IMR-90 (cell line): ENCODE results near the gene UBA52. TPM values are rescaled to one million over a fixed set of nuclear protein-coding genes. Genes with fewer than 3 reads are reported as not detected.

Experiments
- ATAC-seq: fragments of 200-7000 bp; cut with Tn5 transposase; 2 replicates; pipeline ENCODE4 v1.9.1; 2020; ENCODE audit warnings: low read depth, mild to moderate bottlenecking, moderate library complexity
- BruUV-seq: library from RNA; stranded (reverse); fragments of 400-500 nt; replicated peaks from 2 replicates; lab custom pipeline; 2021; lab: Mats Ljungman, UMichigan
- CTCF ChIA-PET: fragments of 300-600 bp; formaldehyde crosslinking; extraction: SDS; loops from one replicate; lab custom pipeline; 2021; ENCODE audit warnings: antibody characterized with exemption; lab: Yijun Ruan, JAX
- POLR2A ChIA-PET: fragments of 300-600 bp; sonication (Branson Sonifier 250); formaldehyde crosslinking; loops from one replicate; lab custom pipeline; 2022; ENCODE audit warnings: antibody characterized with exemption; ENCODE audit not compliant: unreplicated experiment; lab: Charles Lee
- DNase-seq: peaks from one replicate; pipeline ENCODE4 v3.0.0; 2013
- H2AFZ ChIP-seq: replicated peaks from 2 replicates; pipeline ENCODE3; 2013; ENCODE audit warnings: low read length, mild to moderate bottlenecking; ENCODE audit not compliant: poor library complexity
- H2AK5ac ChIP-seq: 2 replicates; pipeline ENCODE4 v1.6.1; 2013; ENCODE audit warnings: low read depth, low read length, inconsistent platforms
- H2AK9ac ChIP-seq: replicated peaks from 2 replicates; pipeline ENCODE3; 2013; ENCODE audit warnings: mild to moderate bottlenecking, low read depth, low read length, moderate library complexity; ENCODE audit not compliant: poor library complexity
- H2BK120ac ChIP-seq: 2 replicates; pipeline ENCODE4 v1.6.1; 2013; ENCODE audit warnings: low read depth, low read length, inconsistent platforms
- H2BK15ac ChIP-seq: 3 replicates; pipeline ENCODE4 v1.6.1; 2013; ENCODE audit warnings: low read depth, low read length, inconsistent platforms
- H2BK20ac ChIP-seq: 2 replicates; pipeline ENCODE4 v1.6.1; 2013; ENCODE audit warnings: low read depth, mild to moderate bottlenecking, inconsistent platforms, low read length, moderate library complexity
- H2BK5ac ChIP-seq: 2 replicates; pipeline ENCODE4 v1.6.1; 2013; ENCODE audit warnings: mild to moderate bottlenecking, low read depth, low read length, inconsistent platforms; ENCODE audit not compliant: poor library complexity, severe bottlenecking
- H3K14ac ChIP-seq: replicated peaks from 2 replicates; pipeline ENCODE4 v1.6.1; 2013; ENCODE audit warnings: low read depth, low read length, inconsistent platforms
- H3K18ac ChIP-seq: 2 replicates; pipeline ENCODE4 v1.6.1; 2013; ENCODE audit warnings: low read depth, low read length, control low read depth
- H3K23ac ChIP-seq: 2 replicates; pipeline ENCODE4 v1.6.1; 2013; ENCODE audit warnings: low read depth, low read length, inconsistent platforms
- H3K27ac ChIP-seq: 2 replicates; pipeline ENCODE4 v1.5.1; 2013; ENCODE audit warnings: mild to moderate bottlenecking, control low read depth, low read length; ENCODE audit not compliant: insufficient read depth
- H3K27me3 ChIP-seq: 2 replicates; pipeline ENCODE4 v1.6.1; 2013; ENCODE audit warnings: low read length; ENCODE audit not compliant: control insufficient read depth, insufficient read depth
- H3K36me3 ChIP-seq: 2 replicates; pipeline ENCODE4 v1.6.1; 2013; ENCODE audit warnings: low read length, mixed read lengths; ENCODE audit not compliant: control insufficient read depth, insufficient read depth
- H3K4ac ChIP-seq: 2 replicates; pipeline ENCODE4 v1.6.1; 2013; ENCODE audit warnings: low read depth, low read length, inconsistent platforms
- H3K4me1 ChIP-seq: 2 replicates; pipeline ENCODE4 v1.6.1; 2013; ENCODE audit warnings: low read length, mixed read lengths; ENCODE audit not compliant: control insufficient read depth, insufficient read depth
- H3K4me2 ChIP-seq: 2 replicates; pipeline ENCODE4 v1.6.1; 2013; ENCODE audit warnings: low read depth, mild to moderate bottlenecking, control low read depth, low read length, moderate library complexity
- H3K4me3 ChIP-seq: 2 replicates; pipeline ENCODE4 v1.5.1; 2013; ENCODE audit warnings: low read depth, mild to moderate bottlenecking, control low read depth, low read length, moderate library complexity; ENCODE audit not compliant: insufficient read depth
- H3K56ac ChIP-seq: 2 replicates; pipeline ENCODE4 v1.6.1; 2013; ENCODE audit warnings: low read length, inconsistent platforms; ENCODE audit not compliant: insufficient read depth; ENCODE audit errors: extremely low read depth
- H3K79me1 ChIP-seq, 2 experiments: 2 replicates each; pipeline ENCODE4 v1.6.1; 2013; ENCODE audit warnings: low read length in 2 of 2, inconsistent platforms in 1 of 2, low read depth in 1 of 2
- H3K9ac ChIP-seq: 2 replicates; pipeline ENCODE4 v1.6.1; 2013; ENCODE audit warnings: low read depth, low read length, control low read depth
- H3K9me1 ChIP-seq: 2 replicates; pipeline ENCODE4 v1.6.1; 2013; ENCODE audit warnings: low read length, inconsistent platforms; ENCODE audit not compliant: insufficient read depth
- H3K9me3 ChIP-seq: 2 replicates; pipeline ENCODE4 v1.6.1; 2013; ENCODE audit warnings: low read length; ENCODE audit not compliant: control insufficient read depth, insufficient read depth
- H4K20me1 ChIP-seq: 2 replicates; pipeline ENCODE4 v1.6.1; 2013; ENCODE audit warnings: low read length, inconsistent platforms; ENCODE audit not compliant: insufficient read depth
- H4K5ac ChIP-seq: 2 replicates; pipeline ENCODE4 v1.6.1; 2013; ENCODE audit warnings: mild to moderate bottlenecking, low read depth, low read length, control low read depth
- H4K8ac ChIP-seq, 2 experiments: 2 replicates each; pipeline ENCODE4 v1.6.1; 2013; ENCODE audit warnings: low read depth in 2 of 2, low read length in 2 of 2, control low read depth in 1 of 2, inconsistent platforms in 1 of 2
- H4K91ac ChIP-seq: 2 replicates; pipeline ENCODE4 v1.6.1; 2013; ENCODE audit warnings: low read depth, low read length, inconsistent platforms; ENCODE audit not compliant: insufficient read depth
- NFE2L2 ChIP-seq: fragments of 150-350 bp; IDR thresholded peaks from 2 replicates; pipeline ENCODE4 v1.6.1; 2016; ENCODE audit warnings: low read depth, mild to moderate bottlenecking, low read length
- RAD21 ChIP-seq: IDR thresholded peaks from 2 replicates; pipeline ENCODE4 v1.6.1; 2012; ENCODE audit warnings: low read length, improper control_type of control experiment
- RFX5 ChIP-seq: IDR thresholded peaks from 2 replicates; pipeline ENCODE4 v1.8.0; 2012; ENCODE audit warnings: low read depth, mild to moderate bottlenecking, low read length, moderate library complexity
- SMC3 ChIP-seq: fragments of 150-350 bp; IDR thresholded peaks from 2 replicates; pipeline ENCODE4 v1.6.1; 2016; ENCODE audit warnings: low read depth, mild to moderate bottlenecking, antibody characterized with exemption, low read length, moderate library complexity
- WGBS, 2 experiments: methylation state at CpG; one replicate each; pipeline versions ENCODE4 v1.1.5 to v1.1.7; 2013; ENCODE audit warnings: missing lambda C conversion rate in 2 of 2; ENCODE audit not compliant: insufficient read length in 1 of 2; ENCODE audit errors: extremely low coverage in 2 of 2; 5-methylcytosine and 5-hydroxymethylcytosine counted together
- dilution Hi-C: fragments of 300-500 bp; cut with HindIII; formaldehyde crosslinking; loops from one replicate; pipeline ENCODE4 v1.14.3; 2018; ENCODE audit warnings: low sequenced_read_pairs; ENCODE audit not compliant: unreplicated experiment
- in situ Hi-C: fragments of 300-500 bp; cut with MboI; formaldehyde crosslinking; loops from 3 replicates; pipeline ENCODE4 v1.14.3; 2019; ENCODE audit warnings: low sequenced_read_pairs, inconsistent platforms, mixed read lengths
- intact Hi-C: fragments of 100-400 bp; cut with micrococcal nuclease; formaldehyde crosslinking; loops from 2 replicates; pipeline ENCODE4 v1.10.0; 2022
- polyA plus RNA-seq, 3 experiments: library from polyadenylated mRNA; depleted of rRNA; stranded (reverse); fragments of >200 nt; gene quantifications; 2 replicates each; pipeline ENCODE4 v1.2.3, GENCODE V29; 2012; ENCODE audit warnings: low replicate concordance in 1 of 3
- total RNA-seq: library from RNA; depleted of rRNA; stranded (reverse); fragments of >200 nt; gene quantifications from 2 replicates; pipeline ENCODE4 v1.2.3, GENCODE V29; 2012
- TF ChIP-seq, protein P1 (sequence below): conservative IDR thresholded peaks from 2 replicates; pipeline ENCODE4 v1.5.1; 2012; ENCODE audit warnings: mild to moderate bottlenecking, low read depth, low read length, improper control_type of control experiment

UBA52 gene
- total and polyA plus RNA-seq, 2 of the 4 experiments (the other 2 are of a cell fraction) = 1,030 to 3,008 TPM

DNA sequence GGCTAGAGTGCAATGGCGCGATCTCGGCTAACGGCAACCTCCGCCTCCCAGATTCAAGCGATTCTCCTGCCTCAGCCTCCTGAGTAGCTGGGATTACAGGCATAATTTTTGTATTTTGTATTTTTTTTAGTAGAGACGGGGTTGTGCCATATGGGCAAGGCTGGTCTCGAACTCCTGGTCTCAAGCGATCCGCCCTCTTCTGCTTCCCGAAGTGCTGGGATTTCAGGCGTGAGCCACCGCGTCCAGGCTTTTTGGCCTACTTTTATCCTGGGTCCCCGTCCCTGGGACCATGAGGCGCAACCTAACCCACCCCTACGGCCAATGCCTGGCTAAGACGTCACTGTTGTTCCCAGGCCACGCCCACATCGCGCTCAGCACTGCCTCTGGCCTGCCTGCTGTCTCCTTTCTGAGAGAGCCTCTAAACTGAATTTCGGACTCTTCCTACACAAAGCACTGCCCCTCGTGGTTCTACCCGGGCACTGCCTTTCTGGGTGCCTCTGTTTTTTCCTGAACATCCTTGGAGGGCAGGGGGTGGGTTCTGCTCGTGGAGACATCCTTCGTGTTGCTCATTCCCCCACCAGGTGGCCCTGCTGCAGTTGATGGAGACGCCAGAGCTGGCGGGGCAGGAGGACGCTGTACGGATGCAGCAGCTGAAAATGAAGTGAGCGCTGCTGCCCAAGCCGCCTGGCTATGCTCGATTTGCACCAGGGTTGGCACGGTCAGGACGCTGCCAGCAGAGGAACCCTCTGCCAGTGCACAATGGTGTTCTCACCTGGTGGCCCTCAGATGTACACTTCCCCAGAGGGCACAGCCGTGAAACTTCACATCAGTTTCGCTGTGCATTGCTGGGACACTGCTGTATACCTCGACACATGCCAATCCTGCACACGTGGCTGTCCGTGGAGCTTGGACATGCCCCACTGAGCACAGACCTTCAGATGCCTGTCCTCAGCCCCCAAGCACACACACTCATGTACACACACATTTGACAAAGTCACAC, 18.9 kb downstream of the UBA52 start:
- ChIA-PET POLR2A (interaction anchor here (0.5 kb wide), 1 partner anchor 101 kb away, joined by 5 read pairs; no protein-coding TSS in a partner anchor), CTCF (interaction anchor here (0.6 to 1.1 kb wide), 2 partner anchors 252 to 256 kb away, joined by 3 to 4 read pairs; no protein-coding TSS in a partner anchor)
- Histone ChIP-seq H3K23ac (no peak overlapping the region), H2AFZ (peak overlapping the region; percentile 23), H3K4me2 (no peak overlapping the region), H4K20me1 (peaks cover 9% of the 10 kb centered on the region), H3K4me3 (no peak overlapping the region), H3K79me1 (peaks cover 6 to 20% of the 10 kb centered on the region in 2 experiments; a peak in 3 of 4 replicates), H4K91ac (no peak overlapping the region), H4K5ac (no peak overlapping the region), H3K9me3 (no peaks in the 10 kb centered on the region), H2AK5ac (no peak overlapping the region; the same call in 1 of the 2 replicates), H3K14ac (no peak overlapping the region), H3K27me3 (no peaks in the 10 kb centered on the region), H2BK15ac (no peak overlapping the region), H2BK20ac (no peak overlapping the region), H4K8ac (peak overlapping the region in 1 of 2 experiments; percentile 45; a peak in 1 of 4 replicates), H3K4ac (no peak overlapping the region), H3K27ac (no peak overlapping the region), H2BK5ac (no peak overlapping the region), H3K4me1 (peaks cover 8% of the 10 kb centered on the region), H3K36me3 (peaks cover 4% of the 10 kb centered on the region), H3K9ac (no peak overlapping the region), H3K18ac (no peak overlapping the region), H2AK9ac (peak overlapping the region; percentile 76), H3K56ac (no peak overlapping the region), H3K9me1 (peaks cover 4% of the 10 kb centered on the region; the same call in 1 of the 2 replicates), H2BK120ac (no peak overlapping the region)
- TF ChIP-seq SMC3 (peak; percentile 37; the same call in 1 of the 2 replicates), RAD21 (no peak), NFE2L2 (no peak), RFX5 (no peak)
- TF ChIP-seq, protein P1, sequence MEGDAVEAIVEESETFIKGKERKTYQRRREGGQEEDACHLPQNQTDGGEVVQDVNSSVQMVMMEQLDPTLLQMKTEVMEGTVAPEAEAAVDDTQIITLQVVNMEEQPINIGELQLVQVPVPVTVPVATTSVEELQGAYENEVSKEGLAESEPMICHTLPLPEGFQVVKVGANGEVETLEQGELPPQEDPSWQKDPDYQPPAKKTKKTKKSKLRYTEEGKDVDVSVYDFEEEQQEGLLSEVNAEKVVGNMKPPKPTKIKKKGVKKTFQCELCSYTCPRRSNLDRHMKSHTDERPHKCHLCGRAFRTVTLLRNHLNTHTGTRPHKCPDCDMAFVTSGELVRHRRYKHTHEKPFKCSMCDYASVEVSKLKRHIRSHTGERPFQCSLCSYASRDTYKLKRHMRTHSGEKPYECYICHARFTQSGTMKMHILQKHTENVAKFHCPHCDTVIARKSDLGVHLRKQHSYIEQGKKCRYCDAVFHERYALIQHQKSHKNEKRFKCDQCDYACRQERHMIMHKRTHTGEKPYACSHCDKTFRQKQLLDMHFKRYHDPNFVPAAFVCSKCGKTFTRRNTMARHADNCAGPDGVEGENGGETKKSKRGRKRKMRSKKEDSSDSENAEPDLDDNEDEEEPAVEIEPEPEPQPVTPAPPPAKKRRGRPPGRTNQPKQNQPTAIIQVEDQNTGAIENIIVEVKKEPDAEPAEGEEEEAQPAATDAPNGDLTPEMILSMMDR = peak; percentile 33
- BruUV-seq = no TSS peak
- peak; percentile 57 for DNase-seq
- dilution Hi-C loops = no loop called here
- no peak for ATAC-seq
- 62% methylated on average over 22 of the region's 40 CpGs; no CpG with 5 or more reads in 1 of the 2 experiments for WGBS, 2 experiments
- in situ Hi-C loops = no loop called here
- intact Hi-C loops = no loop called here
